Tibial nerve (tissue), 4 donors: Measurements from ENCODE around the gene TCP11. TPM values are rescaled to one million over a fixed set of nuclear protein-coding genes. Genes with fewer than 3 reads are reported as not detected.

ENCODE experiments used
- small RNA-seq: library from RNA; depleted of rRNA; stranded (forward); fragments of <200 nt; gene quantifications from one replicate; pipeline ENCODE3, GENCODE V24; 2016
- total RNA-seq, 4 donors: library from RNA; depleted of rRNA; stranded (reverse); fragments of >200 nt; gene quantifications; one replicate each; pipeline ENCODE4 v1.1.0, GENCODE V29; 2016

The TCP11 gene
- total RNA-seq, 4 donors from 2014 or later: 0.84 TPM; not detected in 3

Small RNA genes lying within 50 kb of the gene (small RNA-seq; reads per million reads assigned to genes)
- gene AL138721.1: not detected

Other genes starting within 250 kb of the TCP11 start
- gene SCUBE3, start 72.6 kb upstream of the TCP11 start, total RNA-seq: 1 to 10 TPM in 1 of 4 donors, under 1 TPM in 3; 0.30 to 1.3 (median 0.50) TPM
- 10 to 100 TPM; 41.6 to 97.2 (median 55.5) TPM for gene ZNF76, start 118.4 kb upstream of the TCP11 start, total RNA-seq
- 10 to 100 TPM in 1 of 4 donors, 1 to 10 TPM in 3; 3.3 to 21.9 (median 7.4) TPM for gene DEF6, start 156.5 kb upstream of the TCP11 start, total RNA-seq
- 10 to 100 TPM; 10.0 to 15.3 (median 13.0) TPM for gene PPARD, start 201.2 kb upstream of the TCP11 start, total RNA-seq